BLaER1 treated with 17β-estradiol and CSF1 and Interleukin-3, amounts not matched to agents 10 nM and 100 nM (cell line): ENCODE measurements around the gene CXCL16.

ENCODE experiments used
- H3K27ac ChIP-seq, 11 experiments: shearing (Covaris generic); formaldehyde crosslinking; 2 replicates each; pipeline ENCODE4 v1.8.1; 2022
- H3K27me3 ChIP-seq, 11 experiments: shearing (Covaris generic); formaldehyde crosslinking; 2 replicates each; pipeline ENCODE4 v1.8.1; 2022
- H3K36me3 ChIP-seq, 11 experiments: shearing (Covaris generic); formaldehyde crosslinking; 2 replicates each; pipeline ENCODE4 v1.8.1; 2022
- H3K4me1 ChIP-seq, 10 experiments: shearing (Covaris generic); formaldehyde crosslinking; 2 replicates each; pipeline ENCODE4 v1.8.1; 2022
- H3K4me2 ChIP-seq, 11 experiments: shearing (Covaris generic); formaldehyde crosslinking; 2 replicates each; pipeline ENCODE4 v1.8.1; 2022
- H3K4me3 ChIP-seq, 10 experiments: shearing (Covaris generic); formaldehyde crosslinking; 2 replicates each; pipeline ENCODE4 v1.8.1; 2022
- H3K9ac ChIP-seq, 11 experiments: shearing (Covaris generic); formaldehyde crosslinking; 2 replicates each; pipeline ENCODE4 v1.8.1; 2022
- H3K9me3 ChIP-seq, 11 experiments: shearing (Covaris generic); formaldehyde crosslinking; replicated peaks in 1 of 11; 2 replicates each; pipeline ENCODE4 v1.8.1; 2022
- H4K20me1 ChIP-seq, 11 experiments: shearing (Covaris generic); formaldehyde crosslinking; 2 replicates each; pipeline ENCODE4 v1.8.1; 2022
- Cebpa-rat ChIP-seq, 11 experiments: shearing (Covaris generic); IDR thresholded peaks; 2 replicates each; pipeline ENCODE4 v1.8.1; 2022

The CXCL16 gene

DNA sequence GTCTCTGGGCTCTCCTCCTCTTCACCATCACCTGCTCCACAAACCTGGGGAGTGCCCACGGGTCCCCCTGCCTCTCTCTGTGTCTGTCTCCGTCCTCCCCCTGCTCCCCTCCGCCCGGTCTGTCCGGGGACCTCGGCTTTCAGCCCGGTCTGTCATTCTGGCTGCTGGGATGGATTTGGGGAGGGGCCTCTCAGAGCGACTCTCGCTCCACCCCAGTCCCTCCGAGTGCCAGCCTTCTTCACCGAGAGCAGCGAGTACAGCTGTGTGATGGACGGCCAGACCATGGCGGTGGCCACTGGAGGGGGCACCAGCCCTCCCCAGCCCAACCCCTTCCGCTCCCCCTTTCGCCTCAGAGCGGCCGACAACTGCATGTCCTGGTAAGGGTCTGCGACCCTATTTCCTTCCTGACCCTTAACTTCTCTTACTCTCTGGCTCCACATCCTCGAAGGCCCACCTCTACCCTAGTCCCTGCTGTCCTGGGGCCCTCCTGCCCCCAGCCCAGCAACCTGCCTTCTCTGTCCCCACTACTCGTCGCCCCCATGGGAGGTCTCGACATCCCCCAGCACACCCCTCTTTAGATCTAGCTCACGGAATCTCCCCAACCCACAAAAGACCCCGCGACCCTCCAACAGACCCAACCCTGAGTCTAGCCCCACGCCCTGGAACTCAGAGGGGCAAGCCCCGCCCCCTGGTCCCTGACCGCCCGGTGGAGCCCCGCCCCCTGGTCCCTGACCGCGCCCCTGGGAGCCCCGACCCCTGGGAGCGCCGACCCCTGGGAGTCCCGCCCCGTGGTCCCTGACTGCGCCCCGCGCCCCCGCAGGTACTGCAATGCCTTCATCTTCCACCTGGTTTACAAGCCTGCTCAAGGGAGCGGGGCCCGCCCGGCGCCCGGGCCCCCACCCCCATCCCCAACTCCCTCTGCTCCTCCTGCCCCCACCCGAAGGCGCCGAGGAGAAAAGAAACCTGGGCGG, 5.6 kb upstream of the CXCL16 start:
- Histone ChIP-seq H3K4me3 (no peak overlapping the region), H3K4me1 (peaks cover 49 to 82% (median 60%) of the 10 kb centered on the region in 10 experiments), H3K9ac (no peak overlapping the region), H3K27ac (no peak overlapping the region; a peak in 1 of 22 replicates), H3K9me3 (no peaks in the 10 kb centered on the region), H3K36me3 (no peaks in the 10 kb centered on the region; a peak in 1 of 22 replicates), H4K20me1 (peaks cover 0 to 6% (median 0%) of the 10 kb centered on the region in 11 experiments; a peak in 3 of 22 replicates), H3K27me3 (peaks cover 17 to 30% (median 26%) of the 10 kb centered on the region in 11 experiments), H3K4me2 (peak overlapping the region in 4 of 11 experiments; percentile 1 to 32 (median 6); a peak in 5 of 22 replicates)
- no peak for TF ChIP-seq Cebpa-rat (IDR thresholded peaks at IDR 0.05)

DNA sequence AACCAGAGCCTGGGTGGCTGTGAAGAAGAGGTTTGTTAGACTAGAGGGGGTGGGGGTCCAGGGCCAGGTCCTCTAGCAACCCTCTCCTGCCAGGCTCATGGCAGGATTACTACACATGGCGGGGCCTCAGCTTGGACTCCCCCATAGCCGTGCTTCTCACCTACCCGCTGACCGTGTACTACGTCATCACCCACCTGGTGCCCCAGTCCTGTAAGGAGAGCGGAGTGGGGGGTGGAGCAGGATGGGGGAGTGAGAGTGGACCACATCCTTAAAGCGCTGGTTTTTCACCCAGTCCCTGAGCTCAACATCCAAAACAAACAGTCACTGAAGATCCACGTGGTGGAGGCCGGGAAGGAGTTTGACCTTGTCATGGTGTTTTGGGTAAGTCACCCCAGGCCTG, 4.2 kb upstream of the CXCL16 start:
- no peak for TF ChIP-seq Cebpa-rat (IDR thresholded peaks at IDR 0.05)
- Histone ChIP-seq H3K4me3 (no peak overlapping the region), H3K4me2 (peak overlapping the region in 8 of 11 experiments; percentile 18 to 76 (median 56); a peak in 8 of 22 replicates), H3K9me3 (no peaks in the 10 kb centered on the region), H4K20me1 (peaks cover 0 to 17% (median 0%) of the 10 kb centered on the region in 11 experiments; a peak in 8 of 22 replicates), H3K27me3 (peaks cover 31 to 44% (median 39%) of the 10 kb centered on the region in 11 experiments), H3K27ac (no peak overlapping the region), H3K36me3 (no peaks in the 10 kb centered on the region; a peak in 1 of 22 replicates), H3K4me1 (peaks cover 53 to 73% (median 59%) of the 10 kb centered on the region in 10 experiments), H3K9ac (no peak overlapping the region)

DNA sequence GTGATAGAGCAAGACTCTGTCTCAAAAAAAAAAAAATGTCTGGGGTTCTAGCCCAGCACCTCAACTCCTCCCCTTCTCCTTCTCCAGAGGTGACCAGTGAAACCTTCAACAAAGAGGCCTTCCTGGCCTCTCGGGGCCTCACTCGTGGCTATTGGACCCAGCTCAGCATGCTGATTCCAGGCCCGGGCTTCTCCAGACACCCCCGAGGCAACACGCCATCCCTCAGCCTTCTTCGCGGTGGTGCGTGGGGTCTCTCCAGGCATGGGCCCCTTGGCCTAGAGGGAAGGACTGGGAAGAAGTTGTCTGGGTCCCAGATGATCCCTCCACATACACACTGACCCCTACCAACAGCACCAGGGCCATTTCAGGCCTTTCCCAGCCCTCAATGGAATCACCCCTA, 3.5 kb upstream of the CXCL16 start:
- Histone ChIP-seq H3K4me1 (peaks cover 51 to 70% (median 59%) of the 10 kb centered on the region in 10 experiments), H3K36me3 (peaks cover 0 to 3% (median 0%) of the 10 kb centered on the region in 11 experiments; a peak in 3 of 22 replicates), H3K9me3 (no peaks in the 10 kb centered on the region), H3K4me2 (peak overlapping the region in 10 of 11 experiments; percentile 15 to 76 (median 50); a peak in 15 of 22 replicates), H3K4me3 (no peak overlapping the region), H3K27me3 (peaks cover 36 to 51% (median 46%) of the 10 kb centered on the region in 11 experiments), H3K27ac (no peak overlapping the region), H3K9ac (no peak overlapping the region), H4K20me1 (peaks cover 0 to 19% (median 0%) of the 10 kb centered on the region in 11 experiments; a peak in 8 of 22 replicates)
- no peak for TF ChIP-seq Cebpa-rat (IDR thresholded peaks at IDR 0.05)

DNA sequence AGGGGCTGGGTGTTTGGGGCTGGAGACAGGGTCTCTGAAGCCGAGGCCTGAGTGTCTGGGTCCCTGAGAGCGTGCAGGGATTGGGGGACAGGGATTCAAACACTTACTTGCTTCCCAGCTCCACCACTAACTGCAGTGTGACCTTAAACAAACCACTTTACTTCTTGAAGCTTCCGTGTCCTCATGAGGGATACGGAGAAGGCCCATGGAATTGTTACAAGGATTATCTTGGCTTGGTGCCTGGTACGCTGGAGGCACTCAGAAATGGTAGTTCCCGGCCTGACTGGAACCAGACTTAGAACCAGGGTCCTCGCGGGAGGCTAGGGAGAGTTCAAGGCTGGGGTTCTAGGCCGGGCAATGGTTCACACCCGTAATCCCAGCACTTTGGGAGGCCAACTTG, 2.9 kb upstream of the CXCL16 start:
- no peak overlapping the region for H3K9ac ChIP-seq
- peaks cover 0 to 19% (median 0%) of the 10 kb centered on the region in 11 experiments; a peak in 8 of 22 replicates for H4K20me1 ChIP-seq
- H3K36me3 ChIP-seq, result peaks cover 0 to 7% (median 0%) of the 10 kb centered on the region in 11 experiments; a peak in 3 of 22 replicates
- H3K4me3 ChIP-seq, result no peak overlapping the region
- peaks cover 39 to 57% (median 52%) of the 10 kb centered on the region in 11 experiments for H3K27me3 ChIP-seq
- no peak for TF ChIP-seq Cebpa-rat (IDR thresholded peaks at IDR 0.05)
- H3K4me1 ChIP-seq, result peaks cover 49 to 71% (median 55%) of the 10 kb centered on the region in 10 experiments
- H3K9me3 ChIP-seq, result no peaks in the 10 kb centered on the region
- H3K4me2 ChIP-seq, result peak overlapping the region; percentile 18 to 98 (median 60); a peak in 18 of 22 replicates
- H3K27ac ChIP-seq, result no peak overlapping the region; a peak in 1 of 22 replicates

DNA sequence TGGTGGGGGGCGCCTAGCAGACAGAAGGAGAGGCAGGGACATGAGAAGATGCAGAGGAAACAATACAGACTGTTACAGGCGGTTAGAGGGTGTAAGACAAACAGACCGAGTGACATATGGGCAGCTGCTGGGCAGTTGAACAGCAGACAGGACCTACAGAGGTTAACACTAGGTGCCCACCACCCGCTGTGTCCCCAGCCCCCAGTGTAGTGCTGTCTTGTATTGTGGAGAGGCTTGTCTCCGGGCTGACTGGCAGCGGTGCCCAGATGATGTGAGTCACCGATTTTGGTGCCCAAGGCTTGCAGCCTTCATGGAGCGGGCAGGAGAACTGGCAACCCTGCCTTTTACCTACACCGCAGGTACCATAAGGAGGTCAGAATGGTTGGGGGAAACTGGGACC, 2.4 kb upstream of the CXCL16 start:
- Histone ChIP-seq H3K9ac (no peak overlapping the region), H3K4me1 (peaks cover 44 to 68% (median 51%) of the 10 kb centered on the region in 10 experiments)

DNA sequence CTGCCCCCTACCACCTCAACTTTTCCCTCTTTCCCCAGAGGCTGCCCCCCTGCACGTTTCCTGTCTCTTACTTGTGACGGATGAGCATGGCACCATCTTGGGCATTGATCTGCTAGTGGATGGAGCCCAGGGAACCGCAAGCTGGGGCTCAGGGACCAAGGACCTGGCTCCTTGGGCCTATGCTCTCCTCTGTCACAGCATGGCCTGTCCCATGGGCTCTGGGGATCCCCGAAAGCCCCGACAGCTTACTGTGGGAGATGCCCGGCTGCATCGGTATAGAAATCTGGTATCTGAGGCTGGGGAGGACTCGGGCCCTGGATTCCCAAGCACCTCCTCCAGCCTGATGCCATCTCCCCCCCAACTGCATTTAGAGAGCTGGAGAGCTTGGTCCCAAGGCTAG, 1.8 kb upstream of the CXCL16 start:
- Histone ChIP-seq H3K9me3 (no peaks in the 10 kb centered on the region), H4K20me1 (peaks cover 0 to 19% (median 0%) of the 10 kb centered on the region in 11 experiments; a peak in 8 of 22 replicates), H3K4me2 (peak overlapping the region in 4 of 11 experiments; percentile 18 to 98 (median 80); a peak in 4 of 22 replicates), H3K4me1 (peaks cover 39 to 68% (median 47%) of the 10 kb centered on the region in 10 experiments), H3K4me3 (no peak overlapping the region), H3K36me3 (peaks cover 0 to 14% (median 0%) of the 10 kb centered on the region in 11 experiments; a peak in 3 of 22 replicates), H3K27me3 (peaks cover 39 to 68% (median 63%) of the 10 kb centered on the region in 11 experiments), H3K27ac (no peak overlapping the region), H3K9ac (no peak overlapping the region)
- TF ChIP-seq Cebpa-rat (IDR thresholded peaks at IDR 0.05), result no peak

More for the DNA sequence above, 2.4 kb upstream of the CXCL16 start:
- Histone ChIP-seq H3K36me3 (peaks cover 0 to 9% (median 0%) of the 10 kb centered on the region in 11 experiments; a peak in 3 of 22 replicates), H3K9me3 (no peaks in the 10 kb centered on the region), H3K4me3 (no peak overlapping the region), H3K27ac (no peak overlapping the region; a peak in 1 of 22 replicates), H3K27me3 (peaks cover 39 to 62% (median 57%) of the 10 kb centered on the region in 11 experiments), H3K4me2 (peak overlapping the region in 9 of 11 experiments; percentile 18 to 98 (median 72); a peak in 10 of 22 replicates), H4K20me1 (peaks cover 0 to 19% (median 0%) of the 10 kb centered on the region in 11 experiments; a peak in 8 of 22 replicates)
- no peak for TF ChIP-seq Cebpa-rat (IDR thresholded peaks at IDR 0.05)

DNA sequence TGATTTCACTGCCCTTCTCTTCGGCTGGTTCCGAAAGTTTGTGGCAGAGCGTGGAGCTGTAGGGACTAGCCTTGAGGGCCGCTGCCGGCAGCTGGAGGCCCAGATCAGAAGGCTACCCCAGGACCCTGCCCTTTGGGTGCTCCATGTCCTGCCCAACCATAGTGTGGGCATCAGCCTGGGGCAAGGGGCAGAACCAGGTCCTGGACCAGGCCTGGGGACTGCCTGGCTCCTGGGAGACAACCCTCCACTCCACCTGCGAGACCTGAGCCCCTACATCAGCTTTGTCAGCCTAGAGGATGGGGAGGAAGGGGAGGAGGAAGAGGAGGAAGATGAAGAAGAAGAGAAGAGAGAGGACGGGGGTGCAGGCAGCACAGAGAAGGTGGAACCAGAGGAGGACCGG, 856 bp upstream of the CXCL16 start:
- Histone ChIP-seq H4K20me1 (peaks cover 0 to 19% (median 0%) of the 10 kb centered on the region in 11 experiments; a peak in 8 of 22 replicates), H3K36me3 (peaks cover 0 to 16% (median 0%) of the 10 kb centered on the region in 11 experiments; a peak in 4 of 22 replicates), H3K9ac (peak overlapping the region in 2 of 11 experiments; percentile 92 to 96; a peak in 2 of 22 replicates), H3K4me1 (peaks cover 39 to 72% (median 52%) of the 10 kb centered on the region in 10 experiments), H3K4me3 (peak overlapping the region in 3 of 10 experiments; percentile 73 to 95 (median 84); a peak in 5 of 20 replicates), H3K27ac (0 out of 22 replicates have a peak overlapping the region, but pooled peaks of 1 of the 11 experiments have one; percentile 89), H3K27me3 (peaks cover 39 to 76% (median 72%) of the 10 kb centered on the region in 11 experiments), H3K4me2 (peak overlapping the region in 4 of 11 experiments; percentile 85 to 98 (median 96); a peak in 6 of 22 replicates), H3K9me3 (no peaks in the 10 kb centered on the region)
- no peak for TF ChIP-seq Cebpa-rat (IDR thresholded peaks at IDR 0.05)

DNA sequence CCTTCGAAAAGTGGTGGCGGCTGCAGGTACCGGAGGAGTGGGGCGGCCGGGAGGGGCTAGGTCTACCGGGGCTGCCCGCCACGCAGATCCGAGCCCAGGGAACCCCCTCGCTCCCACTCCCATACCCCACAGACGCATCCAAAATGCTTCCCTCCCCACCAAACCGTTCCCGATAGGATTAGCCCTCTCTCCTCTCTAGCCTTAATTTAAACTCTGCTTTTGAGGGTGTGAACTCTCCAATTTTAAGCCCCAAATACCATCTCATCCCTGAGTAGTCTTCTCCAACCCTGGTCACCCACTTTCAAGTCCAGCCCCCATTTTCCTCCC, 260 bp upstream of the CXCL16 start:
- Histone ChIP-seq H3K27ac (peak overlapping the region in 5 of 11 experiments; percentile 50 to 89 (median 79); a peak in 9 of 22 replicates), H3K27me3 (peaks cover 39 to 80% (median 72%) of the 10 kb centered on the region in 11 experiments), H3K36me3 (peaks cover 0 to 22% (median 0%) of the 10 kb centered on the region in 11 experiments; a peak in 5 of 22 replicates), H3K4me3 (peak overlapping the region; percentile 62 to 95 (median 72)), H4K20me1 (peaks cover 0 to 19% (median 0%) of the 10 kb centered on the region in 11 experiments; a peak in 8 of 22 replicates), H3K9ac (peak overlapping the region; percentile 44 to 96 (median 77); a peak in 21 of 22 replicates), H3K4me1 (peaks cover 35 to 75% (median 52%) of the 10 kb centered on the region in 10 experiments), H3K4me2 (peak overlapping the region; percentile 85 to 100 (median 98)), H3K9me3 (no peaks in the 10 kb centered on the region)
- no peak for TF ChIP-seq Cebpa-rat (IDR thresholded peaks at IDR 0.05)
